Skeletal muscle satellite cell (primary cell): ENCODE data around the gene KCNK15.

Experiments used
- H3K27me3 ChIP-seq: 2 replicates; pipeline ENCODE4 v1.7.0; 2013; ENCODE audit warnings: low read length; ENCODE audit not compliant: control insufficient read depth, insufficient read depth
- H3K36me3 ChIP-seq: 2 replicates; pipeline ENCODE4 v1.7.0; 2013; ENCODE audit warnings: mild to moderate bottlenecking, control low read depth, low read length; ENCODE audit not compliant: insufficient read depth
- H3K4me1 ChIP-seq: 2 replicates; pipeline ENCODE4 v1.7.0; 2013; ENCODE audit warnings: low read length; ENCODE audit not compliant: control insufficient read depth, insufficient read depth
- H3K4me2 ChIP-seq: 2 replicates; pipeline ENCODE4 v1.7.0; 2013; ENCODE audit warnings: mild to moderate bottlenecking, low read length
- H3K4me3 ChIP-seq: 2 replicates; pipeline ENCODE4 v1.7.0; 2013; ENCODE audit warnings: low read length
- H3K9ac ChIP-seq: 2 replicates; pipeline ENCODE4 v1.7.0; 2013; ENCODE audit warnings: mild to moderate bottlenecking, low read depth, low read length, moderate library complexity
- H3K9me3 ChIP-seq: replicated peaks from 2 replicates; pipeline ENCODE4 v1.7.0; 2013; ENCODE audit warnings: mild to moderate bottlenecking, control low read depth, low read length

KCNK15 gene

DNA sequence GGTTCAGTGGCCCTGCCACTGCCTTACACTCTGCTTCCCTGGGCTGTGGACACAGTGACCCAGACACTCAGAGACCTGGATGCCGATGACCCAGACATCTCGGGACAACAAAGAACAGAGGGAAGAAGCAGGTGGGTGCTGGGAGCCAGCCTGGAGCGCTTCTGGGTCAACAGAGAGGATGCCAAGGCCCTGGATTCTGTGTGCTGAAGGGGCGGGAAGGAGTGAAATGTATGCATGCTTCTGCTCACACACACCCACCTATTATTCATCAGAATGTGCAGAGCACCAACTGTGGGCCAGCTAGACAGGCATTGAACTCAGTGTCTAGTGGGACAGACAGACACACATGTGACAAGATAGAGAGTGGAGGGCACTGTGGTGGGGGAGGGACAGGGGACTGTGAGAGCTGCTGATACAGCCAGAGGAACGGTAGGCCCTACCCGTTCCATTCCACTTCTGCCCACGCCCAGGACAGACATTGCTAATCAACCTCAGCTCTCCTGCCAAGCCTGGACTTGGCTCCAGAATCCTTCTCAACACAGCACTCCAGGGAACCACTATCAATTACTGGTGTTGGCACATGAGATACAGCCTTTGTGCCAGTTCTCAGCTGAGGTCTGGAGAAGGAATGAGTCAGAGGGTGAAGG lies 20.2 kb downstream of the KCNK15 start:
- Histone ChIP-seq H3K4me2 (no peak overlapping the region), H3K4me3 (no peak overlapping the region), H3K36me3 (no peaks in the 10 kb centered on the region), H3K9ac (no peak overlapping the region), H3K9me3 (no peaks in the 10 kb centered on the region), H3K27me3 (peaks cover 74% of the 10 kb centered on the region), H3K4me1 (no peaks in the 10 kb centered on the region)

DNA sequence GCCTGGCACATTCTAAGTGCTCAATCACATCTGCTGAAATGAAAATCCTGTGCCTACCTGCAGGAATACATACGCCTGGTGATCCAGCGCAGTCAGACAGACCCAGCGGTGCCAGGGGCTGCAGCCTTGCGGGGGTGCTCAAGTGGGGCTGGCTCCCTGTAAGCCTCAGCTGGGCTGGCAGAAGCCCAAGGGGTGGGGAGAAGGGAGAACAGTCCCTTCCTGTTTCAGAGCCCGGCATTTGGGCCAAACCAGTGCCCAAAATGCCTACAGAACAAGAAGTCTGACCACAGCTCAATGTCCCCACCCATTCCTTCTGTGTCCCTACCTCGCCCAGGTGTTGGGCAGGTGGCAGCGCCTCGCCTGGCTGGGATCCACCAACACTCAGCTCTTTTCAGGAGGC lies 22.6 kb downstream of the KCNK15 start:
- no peaks in the 10 kb centered on the region for H3K4me1 ChIP-seq
- H3K4me3 ChIP-seq: no peak overlapping the region
- H3K36me3 ChIP-seq: no peaks in the 10 kb centered on the region
- peaks cover 72% of the 10 kb centered on the region for H3K27me3 ChIP-seq
- no peak overlapping the region for H3K4me2 ChIP-seq
- H3K9ac ChIP-seq: no peak overlapping the region
- H3K9me3 ChIP-seq: no peaks in the 10 kb centered on the region

DNA sequence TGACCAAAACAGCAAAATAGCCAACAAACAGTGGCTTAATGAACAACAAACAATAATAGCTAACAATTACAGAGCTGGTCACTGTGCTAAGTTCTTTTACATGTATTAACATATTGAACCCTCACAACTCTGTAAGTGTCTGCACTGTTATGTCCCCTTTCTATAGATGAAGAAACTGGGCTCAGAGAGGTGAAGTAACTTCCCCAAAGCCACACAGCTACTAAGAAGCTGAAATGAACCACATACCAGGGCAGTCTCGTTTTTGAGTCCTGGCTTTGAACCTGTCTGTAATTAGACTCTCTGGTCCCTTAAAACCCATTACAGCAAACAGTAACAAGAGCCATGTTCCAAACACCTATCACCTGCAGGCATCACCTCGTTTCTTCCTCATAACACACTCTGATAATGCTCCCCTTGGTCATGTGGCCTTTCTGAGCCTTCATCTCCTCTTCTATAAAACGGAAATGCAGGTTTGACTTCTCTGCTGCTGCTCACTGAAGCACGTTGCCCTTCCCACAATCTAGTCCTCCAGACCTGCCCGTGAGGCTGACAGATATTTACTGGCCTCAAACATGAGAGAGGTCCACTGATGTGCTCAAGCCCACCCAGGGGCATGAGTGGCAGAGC lies 23.3 kb downstream of the KCNK15 start:
- no peaks in the 10 kb centered on the region for H3K36me3 ChIP-seq
- no peaks in the 10 kb centered on the region for H3K9me3 ChIP-seq
- no peak overlapping the region for H3K4me2 ChIP-seq
- no peak overlapping the region for H3K9ac ChIP-seq
- H3K4me3 ChIP-seq: no peak overlapping the region
- H3K27me3 ChIP-seq: peaks cover 71% of the 10 kb centered on the region
- H3K4me1 ChIP-seq: no peaks in the 10 kb centered on the region

GRCh38 chr20:44769481-44769863 lies 23.8 kb downstream of the KCNK15 start:
- no peak overlapping the region for H3K4me2 ChIP-seq
- no peaks in the 10 kb centered on the region for H3K9me3 ChIP-seq
- peaks cover 67% of the 10 kb centered on the region for H3K27me3 ChIP-seq
- H3K9ac ChIP-seq: no peak overlapping the region
- H3K4me1 ChIP-seq: no peaks in the 10 kb centered on the region
- no peak overlapping the region for H3K4me3 ChIP-seq
- H3K36me3 ChIP-seq: no peaks in the 10 kb centered on the region

- no peaks in the 10 kb centered on the region for H3K4me1 ChIP-seq
- H3K36me3 ChIP-seq: no peaks in the 10 kb centered on the region
- H3K9ac ChIP-seq: no peak overlapping the region
- H3K4me3 ChIP-seq: no peak overlapping the region
- H3K9me3 ChIP-seq: no peaks in the 10 kb centered on the region
- H3K4me2 ChIP-seq: no peak overlapping the region
- peaks cover 59% of the 10 kb centered on the region for H3K27me3 ChIP-seq
Measured at GRCh38 chr20:44770484-44771171, 25.0 kb downstream of the KCNK15 start.

GRCh38 chr20:44771172-44771535 lies 25.5 kb downstream of the KCNK15 start:
- Histone ChIP-seq H3K4me2 (no peak overlapping the region), H3K27me3 (peaks cover 54% of the 10 kb centered on the region), H3K9ac (no peak overlapping the region), H3K4me3 (no peak overlapping the region), H3K36me3 (no peaks in the 10 kb centered on the region), H3K4me1 (no peaks in the 10 kb centered on the region), H3K9me3 (no peaks in the 10 kb centered on the region)

DNA sequence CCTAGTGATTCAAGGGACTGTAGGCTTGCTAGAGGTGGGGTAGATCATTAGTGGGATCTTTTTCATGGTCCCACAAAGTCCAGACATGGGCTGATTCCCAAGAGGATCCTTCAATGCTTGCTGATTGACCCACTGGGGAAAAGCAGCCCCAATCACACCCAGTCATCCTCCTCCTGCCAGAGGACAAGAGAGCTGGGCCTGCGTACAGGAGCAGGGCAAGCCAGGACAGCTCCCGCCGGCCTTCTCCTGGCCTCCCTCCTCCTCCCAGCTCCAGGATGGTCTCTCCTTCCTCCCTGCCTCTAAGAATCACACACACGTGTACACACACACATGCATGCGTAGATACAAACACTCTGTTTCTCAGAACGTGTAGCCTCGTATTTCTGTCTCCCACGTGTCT lies 27.0 kb downstream of the KCNK15 start:
- Histone ChIP-seq H3K4me2 (no peak overlapping the region), H3K4me3 (no peak overlapping the region), H3K27me3 (peaks cover 43% of the 10 kb centered on the region), H3K9ac (no peak overlapping the region), H3K9me3 (no peaks in the 10 kb centered on the region), H3K36me3 (no peaks in the 10 kb centered on the region), H3K4me1 (no peaks in the 10 kb centered on the region)

- no peaks in the 10 kb centered on the region for H3K36me3 ChIP-seq
- H3K4me2 ChIP-seq: no peak overlapping the region
- H3K9ac ChIP-seq: no peak overlapping the region
- no peaks in the 10 kb centered on the region for H3K4me1 ChIP-seq
- H3K27me3 ChIP-seq: peaks cover 37% of the 10 kb centered on the region
- no peaks in the 10 kb centered on the region for H3K9me3 ChIP-seq
- H3K4me3 ChIP-seq: no peak overlapping the region
Measured at GRCh38 chr20:44773070-44773829, 27.6 kb downstream of the KCNK15 start.

GRCh38 chr20:44776980-44777379 lies 31.3 kb downstream of the KCNK15 start:
- Histone ChIP-seq H3K9me3 (no peaks in the 10 kb centered on the region), H3K9ac (no peak overlapping the region), H3K27me3 (peaks cover 9% of the 10 kb centered on the region), H3K4me2 (no peak overlapping the region), H3K36me3 (no peaks in the 10 kb centered on the region), H3K4me3 (no peak overlapping the region), H3K4me1 (no peaks in the 10 kb centered on the region)

DNA sequence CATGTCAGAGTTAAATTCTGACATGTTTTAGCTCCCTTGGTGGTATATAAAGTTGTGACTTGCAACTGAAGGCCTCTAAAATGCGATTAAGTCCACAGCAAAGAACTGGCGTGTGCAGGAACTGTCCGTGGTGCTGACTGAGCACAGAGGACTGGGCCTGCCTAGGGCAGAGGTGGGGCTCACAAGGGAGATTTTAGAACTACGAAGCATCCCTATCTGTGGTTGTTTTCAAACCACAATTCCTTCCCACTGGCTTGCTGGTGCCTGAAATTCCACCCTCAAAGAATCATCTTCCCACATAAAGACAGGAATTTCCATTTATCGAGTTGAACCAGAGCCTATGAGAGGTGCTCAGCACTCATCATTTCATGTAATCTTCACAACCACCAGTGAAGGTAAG lies 34.6 kb downstream of the KCNK15 start:
- H3K36me3 ChIP-seq: no peaks in the 10 kb centered on the region
- H3K9me3 ChIP-seq: no peaks in the 10 kb centered on the region
- no peak overlapping the region for H3K4me2 ChIP-seq
- H3K9ac ChIP-seq: no peak overlapping the region
- H3K27me3 ChIP-seq: peaks cover 21% of the 10 kb centered on the region
- H3K4me1 ChIP-seq: no peaks in the 10 kb centered on the region
- H3K4me3 ChIP-seq: no peak overlapping the region

- Histone ChIP-seq H3K4me2 (no peak overlapping the region), H3K27me3 (peaks cover 27% of the 10 kb centered on the region), H3K9ac (no peak overlapping the region), H3K4me3 (no peak overlapping the region), H3K36me3 (no peaks in the 10 kb centered on the region), H3K9me3 (no peaks in the 10 kb centered on the region), H3K4me1 (no peaks in the 10 kb centered on the region)
Measured at GRCh38 chr20:44781118-44781517, 35.5 kb downstream of the KCNK15 start.
